Measurements from ENCODE around the gene KRT81.
A peak's percentile ranks its signal among the peaks of the same experiment; 100 is the strongest.

Gene KRT81

GRCh38 chr12:52291267-52291935, at the start of gene KRT81:
KRT81 (minus strand) TSS chr12:52291534; CDS start chr12:52291465, 69 bp downstream.
- TF ChIP-seq CTCF (IDR thresholded peaks at IDR 0.05; ENCODE audit: unreplicated experiment in 3 of 3), result no peak
- Mint-ChIP-seq H3K9me3 (no peaks in the 10 kb centered on the region), H3K27me3 (ENCODE audit: low read depth) (peaks cover 34% of the 10 kb centered on the region), H3K27ac (no peak within 1 kb of the TSS), H3K4me3 (no peak within 1 kb of the TSS), H3K4me1 (peaks cover 5% of the 10 kb centered on the region), H3K36me3 (ENCODE audit: low read depth) (no peaks in the 10 kb centered on the region)

- Mint-ChIP-seq H3K27me3 (ENCODE audit: low read depth) (peaks cover 18% of the 10 kb centered on the region), H3K9me3 (peaks cover 8% of the 10 kb centered on the region)
- TF ChIP-seq CTCF (IDR thresholded peaks at IDR 0.05; ENCODE audit: unreplicated experiment in 3 of 3), result no peak
Observed at GRCh38 chr12:52338241-52338960, 47.1 kb upstream of the KRT81 start.

GRCh38 chr12:52337054-52337453, 45.7 kb upstream of the KRT81 start:
- Mint-ChIP-seq H3K4me1 (peaks cover 7% of the 10 kb centered on the region), H3K27ac (no peak overlapping the region), H3K4me3 (no peak overlapping the region), H3K27me3 (ENCODE audit: low read depth) (peaks cover 16% of the 10 kb centered on the region), H3K9me3 (peaks cover 4% of the 10 kb centered on the region), H3K36me3 (ENCODE audit: low read depth) (no peaks in the 10 kb centered on the region)
- no peak for TF ChIP-seq CTCF (IDR thresholded peaks at IDR 0.05; ENCODE audit: unreplicated experiment in 3 of 3)

More at GRCh38 chr12:52338241-52338960, 47.1 kb upstream of the KRT81 start:
- Mint-ChIP-seq H3K4me1 (peaks cover 7% of the 10 kb centered on the region), H3K36me3 (ENCODE audit: low read depth) (no peaks in the 10 kb centered on the region), H3K27ac (no peak overlapping the region), H3K4me3 (no peak overlapping the region)

- no peaks in the 10 kb centered on the region for H3K36me3 Mint-ChIP-seq (ENCODE audit: low read depth)
- H3K4me3 Mint-ChIP-seq, result no peak overlapping the region
- peaks cover 7% of the 10 kb centered on the region for H3K4me1 Mint-ChIP-seq
- TF ChIP-seq CTCF (IDR thresholded peaks at IDR 0.05; ENCODE audit: unreplicated experiment in 3 of 3), result no peak
- peaks cover 12% of the 10 kb centered on the region for H3K27me3 Mint-ChIP-seq (ENCODE audit: low read depth)
- H3K9me3 Mint-ChIP-seq, result peaks cover 4% of the 10 kb centered on the region
- H3K27ac Mint-ChIP-seq, result no peak overlapping the region
Observed at GRCh38 chr12:52336641-52337040, 45.3 kb upstream of the KRT81 start.

- Mint-ChIP-seq H3K4me3 (no peak overlapping the region), H3K27me3 (ENCODE audit: low read depth) (peaks cover 9% of the 10 kb centered on the region), H3K9me3 (peaks cover 4% of the 10 kb centered on the region), H3K27ac (peak overlapping the region in 1 of 3 experiments; percentile 31), H3K36me3 (ENCODE audit: low read depth) (no peaks in the 10 kb centered on the region), H3K4me1 (peaks cover 7% of the 10 kb centered on the region)
- no peak for TF ChIP-seq CTCF (IDR thresholded peaks at IDR 0.05; ENCODE audit: unreplicated experiment in 3 of 3)
Observed at GRCh38 chr12:52335598-52336262, 44.4 kb upstream of the KRT81 start.

Measured in nephron (organoid).